Keratinocyte (primary cell): ENCODE measurements around the gene IGSF23. TPM values are rescaled to one million over a fixed set of nuclear protein-coding genes. Genes with fewer than 3 reads are reported as not detected.

Experiments
- DNase-seq: peaks from one replicate; pipeline ENCODE4 v3.0.0-alpha.2; 2011; ENCODE audit warnings: low read depth, missing footprints, low spot score
- FAIRE-seq: peaks from 2 replicates; lab custom pipeline; 2011; peaks lifted over from hg19 to GRCh38; lab: Jason Lieb, UNC
- H2AFZ ChIP-seq: 2 replicates; pipeline ENCODE4 v1.6.0; 2012; ENCODE audit warnings: low read length, control low read depth, inconsistent platforms; ENCODE audit not compliant: control insufficient read depth
- H3K27ac ChIP-seq: 2 replicates; pipeline ENCODE4 v1.5.1; 2011; ENCODE audit warnings: low read length; ENCODE audit not compliant: control insufficient read depth, insufficient read depth
- H3K27me3 ChIP-seq: 3 replicates; pipeline ENCODE4 v1.6.0; 2011; ENCODE audit warnings: low read length; ENCODE audit not compliant: control insufficient read depth, insufficient read depth; ENCODE audit errors: extremely low read depth
- H3K36me3 ChIP-seq, 2 experiments: 2 replicates in 1 of 2; 3 replicates in 1 of 2; pipeline ENCODE4 v1.5.1; 2011; ENCODE audit warnings: low read length in 2 of 2, mild to moderate bottlenecking in 1 of 2; ENCODE audit not compliant: control insufficient read depth in 2 of 2, insufficient read depth in 2 of 2; ENCODE audit errors: extremely low read depth in 1 of 2
- H3K4me1 ChIP-seq: 3 replicates; pipeline ENCODE4 v1.5.1; 2011; ENCODE audit warnings: low read length; ENCODE audit not compliant: control insufficient read depth, insufficient read depth; ENCODE audit errors: extremely low read depth
- H3K4me2 ChIP-seq: 3 replicates; pipeline ENCODE4 v1.6.0; 2011; ENCODE audit warnings: low read depth, low read length; ENCODE audit not compliant: control insufficient read depth, insufficient read depth; ENCODE audit errors: extremely low read depth
- H3K4me3 ChIP-seq, 3 experiments: fragments of 200-600 bp in 1 of 3; sonication (generic) in 1 of 3; 2 replicates in 2 of 3; 3 replicates in 1 of 3; pipeline ENCODE4 v1.5.1; 2011 to 2016; ENCODE audit warnings: low read length in 3 of 3, mild to moderate bottlenecking in 3 of 3, control low read depth in 2 of 3, inconsistent platforms in 1 of 3, low read depth in 1 of 3, mixed read lengths in 1 of 3, mixed run types in 1 of 3, moderate library complexity in 1 of 3; ENCODE audit not compliant: control insufficient read depth in 2 of 3, insufficient read depth in 2 of 3; ENCODE audit errors: extremely low read depth in 1 of 3
- H3K79me2 ChIP-seq: 2 replicates; pipeline ENCODE4 v1.6.0; 2012; ENCODE audit warnings: low read length; ENCODE audit not compliant: control insufficient read depth, insufficient read depth
- H3K9ac ChIP-seq: 3 replicates; pipeline ENCODE4 v1.6.0; 2011; ENCODE audit warnings: low read length; ENCODE audit not compliant: control insufficient read depth, insufficient read depth; ENCODE audit errors: extremely low read depth
- H3K9me1 ChIP-seq: 3 replicates; pipeline ENCODE4 v1.6.0; 2011; ENCODE audit warnings: low read length; ENCODE audit not compliant: control insufficient read depth, insufficient read depth; ENCODE audit errors: extremely low read depth
- H3K9me3 ChIP-seq: 2 replicates; pipeline ENCODE4 v1.5.1; 2012; ENCODE audit warnings: low read depth, low read length; ENCODE audit not compliant: control insufficient read depth
- H4K20me1 ChIP-seq: 3 replicates; pipeline ENCODE4 v1.6.0; 2011; ENCODE audit warnings: low read length; ENCODE audit not compliant: control insufficient read depth, insufficient read depth; ENCODE audit errors: extremely low read depth
- EZH2 ChIP-seq: IDR thresholded peaks from one replicate; pipeline ENCODE4 v1.6.1; 2012; ENCODE audit warnings: inconsistent platforms, mild to moderate bottlenecking, low read length, moderate library complexity
- dilution Hi-C: fragments of 300-500 bp; cut with MboI; formaldehyde crosslinking; loops from one replicate; pipeline ENCODE4 v1.7.0; 2020; ENCODE audit warnings: low sequenced_read_pairs; ENCODE audit not compliant: extremely low pct_ligation_motif_present
- polyA plus RNA-seq, 5 experiments: library from polyadenylated mRNA; depleted of rRNA in 3 of 5; stranded (reverse) in 3 of 5; stranded (forward) in 1 of 5; unstranded in 1 of 5; fragments of >200 nt; gene quantifications; 1 replicate in 1 of 5; 2 replicates in 3 of 5; 3 replicates in 1 of 5; pipeline versions ENCODE4 v1.2.1 to v1.2.3, GENCODE V29; 2011 to 2012; ENCODE audit warnings: missing spikeins in 2 of 5, low read depth in 1 of 5, low replicate concordance in 1 of 5
- TF ChIP-seq, protein P1 (sequence below), 3 experiments: IDR thresholded peaks in 1 of 3; conservative IDR thresholded peaks in 1 of 3; optimal IDR thresholded peaks in 1 of 3; 2 replicates in 2 of 3; 3 replicates in 1 of 3; pipeline versions ENCODE3 to v1.5.1; 2011; ENCODE audit warnings: low read length in 3 of 3, mild to moderate bottlenecking in 3 of 3, moderate library complexity in 2 of 3, control low read depth in 1 of 3, inconsistent platforms in 1 of 3; ENCODE audit not compliant: insufficient read depth in 2 of 3; ENCODE audit errors: extremely low read depth in 1 of 3

IGSF23 gene
- polyA plus RNA-seq, 1 donor (not counting 4 experiments of a cell fraction or from before 2014, with no cell fraction given) = 0.07 TPM

DNA sequence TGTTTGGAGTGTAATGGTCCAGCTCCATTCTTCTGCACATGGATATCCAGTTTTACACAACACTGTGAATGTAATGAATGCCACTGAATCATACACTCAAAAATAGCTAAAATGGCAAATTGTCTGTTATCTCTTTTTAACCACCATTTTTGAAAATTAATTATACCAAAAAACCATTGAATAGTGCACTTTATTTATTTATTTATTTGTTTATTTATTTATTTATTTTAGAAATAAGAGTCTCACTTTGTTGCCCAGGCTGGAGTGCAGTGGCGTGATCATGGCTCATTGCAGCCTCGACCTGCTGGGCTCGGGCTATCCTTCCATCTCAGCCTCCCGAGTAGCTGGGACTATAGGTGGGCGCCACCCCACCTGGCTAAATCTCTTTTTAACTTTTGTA lies 50.6 kb downstream of the IGSF23 start:
- Histone ChIP-seq H2AFZ (no peak overlapping the region), H3K4me3 (no peak overlapping the region), H3K4me1 (no peaks in the 10 kb centered on the region), H3K4me2 (no peak overlapping the region), H3K27ac (no peak overlapping the region), H3K27me3 (no peaks in the 10 kb centered on the region), H3K9ac (no peak overlapping the region), H3K9me3 (no peaks in the 10 kb centered on the region), H3K9me1 (peaks cover 2% of the 10 kb centered on the region), H3K79me2 (no peaks in the 10 kb centered on the region), H4K20me1 (peaks cover 3% of the 10 kb centered on the region), H3K36me3 (peaks cover 10 to 35% of the 10 kb centered on the region in 2 experiments)
- FAIRE-seq (no peak), DNase-seq (no peak)
- no peak for TF ChIP-seq EZH2
- TF ChIP-seq, protein P1, sequence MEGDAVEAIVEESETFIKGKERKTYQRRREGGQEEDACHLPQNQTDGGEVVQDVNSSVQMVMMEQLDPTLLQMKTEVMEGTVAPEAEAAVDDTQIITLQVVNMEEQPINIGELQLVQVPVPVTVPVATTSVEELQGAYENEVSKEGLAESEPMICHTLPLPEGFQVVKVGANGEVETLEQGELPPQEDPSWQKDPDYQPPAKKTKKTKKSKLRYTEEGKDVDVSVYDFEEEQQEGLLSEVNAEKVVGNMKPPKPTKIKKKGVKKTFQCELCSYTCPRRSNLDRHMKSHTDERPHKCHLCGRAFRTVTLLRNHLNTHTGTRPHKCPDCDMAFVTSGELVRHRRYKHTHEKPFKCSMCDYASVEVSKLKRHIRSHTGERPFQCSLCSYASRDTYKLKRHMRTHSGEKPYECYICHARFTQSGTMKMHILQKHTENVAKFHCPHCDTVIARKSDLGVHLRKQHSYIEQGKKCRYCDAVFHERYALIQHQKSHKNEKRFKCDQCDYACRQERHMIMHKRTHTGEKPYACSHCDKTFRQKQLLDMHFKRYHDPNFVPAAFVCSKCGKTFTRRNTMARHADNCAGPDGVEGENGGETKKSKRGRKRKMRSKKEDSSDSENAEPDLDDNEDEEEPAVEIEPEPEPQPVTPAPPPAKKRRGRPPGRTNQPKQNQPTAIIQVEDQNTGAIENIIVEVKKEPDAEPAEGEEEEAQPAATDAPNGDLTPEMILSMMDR (optimal IDR thresholded peaks at IDR 0.05 in 1 of 3, IDR thresholded peaks at IDR 0.05 in 1 of 3, conservative IDR thresholded peaks at IDR 0.05 in 1 of 3; ENCODE audit: extremely low read depth in 1 of 3, insufficient read depth in 2 of 3, low read length in 3 of 3) = no peak
- dilution Hi-C loops = no loop called here

DNA sequence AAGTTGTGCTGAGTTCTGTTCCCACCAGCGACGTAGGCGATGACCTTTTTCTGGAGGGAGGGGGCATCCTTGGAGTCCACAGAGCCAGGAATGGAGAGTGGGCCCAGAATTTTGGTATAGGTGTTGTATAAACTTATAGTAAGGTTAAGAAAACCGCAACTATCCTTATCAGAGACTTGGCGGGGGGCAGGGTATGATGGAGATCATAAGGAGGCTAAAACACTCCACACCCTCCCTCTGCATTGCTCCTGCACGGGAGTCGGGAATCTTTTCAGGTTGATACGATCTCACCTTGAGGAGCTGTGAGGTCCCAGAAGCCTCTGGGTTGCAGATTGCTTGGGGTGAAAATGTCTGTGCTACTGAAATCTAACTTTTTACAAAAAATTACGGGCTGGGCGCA lies 51.6 kb downstream of the IGSF23 start:
- Histone ChIP-seq H4K20me1 (peaks cover 3% of the 10 kb centered on the region), H3K27ac (no peak overlapping the region), H3K4me2 (no peak overlapping the region), H3K4me1 (no peaks in the 10 kb centered on the region), H3K36me3 (peaks cover 4 to 30% of the 10 kb centered on the region in 2 experiments), H3K4me3 (no peak overlapping the region), H3K9ac (no peak overlapping the region), H3K27me3 (no peaks in the 10 kb centered on the region), H3K9me3 (no peaks in the 10 kb centered on the region), H3K79me2 (no peaks in the 10 kb centered on the region), H3K9me1 (peaks cover 2% of the 10 kb centered on the region), H2AFZ (no peak overlapping the region)
- no peak for DNase-seq
- no peak for TF ChIP-seq EZH2
- TF ChIP-seq, protein P1 (optimal IDR thresholded peaks at IDR 0.05 in 1 of 3, IDR thresholded peaks at IDR 0.05 in 1 of 3, conservative IDR thresholded peaks at IDR 0.05 in 1 of 3; ENCODE audit: extremely low read depth in 1 of 3, insufficient read depth in 2 of 3, low read length in 3 of 3) = no peak
- dilution Hi-C loops = no loop called here
- no peak for FAIRE-seq
